Osteoblast (primary cell): Measurements from ENCODE around the gene COX4I2. TPM values are rescaled to one million over a fixed set of nuclear protein-coding genes. Genes with fewer than 3 reads are reported as not detected.

ENCODE experiments used
- DNase-seq: peaks from one replicate; pipeline ENCODE4 v3.0.0; 2011; ENCODE audit warnings: low spot score, mixed read lengths; ENCODE audit not compliant: insufficient read length; ENCODE audit errors: missing footprints
- H2AFZ ChIP-seq: 2 replicates; pipeline ENCODE4 v1.6.0; 2011; ENCODE audit warnings: mild to moderate bottlenecking, low read length
- H3K27ac ChIP-seq: 2 replicates; pipeline ENCODE4 v1.5.1; 2011; ENCODE audit warnings: mild to moderate bottlenecking, low read depth, low read length, moderate library complexity
- H3K27me3 ChIP-seq: 2 replicates; pipeline ENCODE4 v1.6.0; 2012; ENCODE audit warnings: mild to moderate bottlenecking, control low read depth, inconsistent platforms, low read length, moderate library complexity; ENCODE audit not compliant: insufficient read depth
- H3K36me3 ChIP-seq: 2 replicates; pipeline ENCODE4 v1.5.1; 2011; ENCODE audit warnings: mild to moderate bottlenecking, low read length, control low read depth, moderate library complexity; ENCODE audit not compliant: insufficient read depth
- H3K4me1 ChIP-seq: 2 replicates; pipeline ENCODE4 v1.5.1; 2011; ENCODE audit warnings: mild to moderate bottlenecking, low read length, control low read depth, moderate library complexity; ENCODE audit not compliant: insufficient read depth
- H3K4me2 ChIP-seq: 2 replicates; pipeline ENCODE4 v1.6.0; 2011; ENCODE audit warnings: mild to moderate bottlenecking, low read length; ENCODE audit not compliant: insufficient read depth
- H3K4me3 ChIP-seq: fragments of 200-600 bp; sonication (generic); 3 replicates; pipeline ENCODE4 v1.5.1; 2012; ENCODE audit warnings: mild to moderate bottlenecking, low read length, inconsistent platforms; ENCODE audit not compliant: insufficient read depth
- H3K79me2 ChIP-seq: 2 replicates; pipeline ENCODE4 v1.6.0; 2012; ENCODE audit warnings: mild to moderate bottlenecking, low read length, control low read depth, inconsistent platforms; ENCODE audit not compliant: insufficient read depth
- H3K9me3 ChIP-seq: 2 replicates; pipeline ENCODE4 v1.5.1; 2011; ENCODE audit warnings: low read depth, low read length, control low read depth
- H4K20me1 ChIP-seq: 2 replicates; pipeline ENCODE4 v1.6.0; 2012; ENCODE audit warnings: mild to moderate bottlenecking, low read length, control low read depth; ENCODE audit not compliant: insufficient read depth
- total RNA-seq: library from RNA; depleted of rRNA; stranded (reverse); fragments of >200 nt; gene quantifications from 2 replicates; pipeline ENCODE4 v1.2.3, GENCODE V29; 2012
- TF ChIP-seq, protein P1 (sequence below): IDR thresholded peaks from 2 replicates; pipeline ENCODE4 v1.5.1; 2011; ENCODE audit warnings: mild to moderate bottlenecking, low read depth, low read length, moderate library complexity; ENCODE audit errors: extremely low read depth

COX4I2 gene
- total RNA-seq, 1 donor: not detected

DNA sequence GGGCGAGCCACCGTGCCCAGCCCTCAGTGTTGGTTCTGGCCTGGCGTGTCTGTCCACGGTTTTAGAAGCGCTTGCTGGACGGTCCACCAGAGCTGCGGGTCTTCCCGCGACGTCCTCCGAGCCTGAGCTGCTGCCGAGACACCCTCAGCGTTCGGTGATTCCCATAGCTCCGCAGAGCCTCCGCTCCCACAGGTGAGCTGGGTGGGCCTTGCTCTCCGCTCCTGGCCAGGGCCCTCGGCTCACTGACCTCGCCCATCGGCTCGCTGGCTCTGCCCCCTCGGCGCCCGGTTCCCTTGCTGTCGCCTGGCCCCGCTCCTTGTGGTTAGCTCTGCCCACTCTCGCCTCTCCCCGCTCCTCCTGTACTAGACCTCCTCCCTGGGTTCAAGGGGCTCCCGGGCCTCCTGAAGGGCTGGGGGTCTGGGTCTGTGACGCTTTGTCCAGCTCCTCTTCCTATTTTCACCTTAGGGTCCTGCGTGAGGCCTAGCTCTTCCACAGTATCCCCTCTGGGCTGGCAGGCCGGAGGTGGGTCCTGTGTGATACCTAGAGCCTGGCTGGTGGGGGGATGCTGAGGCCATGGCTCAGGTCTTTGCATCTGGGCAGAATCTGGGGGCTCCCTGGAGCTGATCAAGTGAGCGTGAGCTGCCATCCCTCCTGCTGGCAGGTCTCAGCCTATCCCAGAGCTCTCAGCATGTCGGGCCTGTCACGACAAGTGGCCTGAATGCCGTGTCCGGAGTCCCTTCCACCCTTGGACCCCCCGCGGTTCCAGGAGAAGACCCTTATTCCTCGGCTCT lies 5.0 kb upstream of the COX4I2 start:
- Histone ChIP-seq H3K36me3 (no peaks in the 10 kb centered on the region), H3K27ac (no peak overlapping the region), H3K79me2 (no peaks in the 10 kb centered on the region)

DNA sequence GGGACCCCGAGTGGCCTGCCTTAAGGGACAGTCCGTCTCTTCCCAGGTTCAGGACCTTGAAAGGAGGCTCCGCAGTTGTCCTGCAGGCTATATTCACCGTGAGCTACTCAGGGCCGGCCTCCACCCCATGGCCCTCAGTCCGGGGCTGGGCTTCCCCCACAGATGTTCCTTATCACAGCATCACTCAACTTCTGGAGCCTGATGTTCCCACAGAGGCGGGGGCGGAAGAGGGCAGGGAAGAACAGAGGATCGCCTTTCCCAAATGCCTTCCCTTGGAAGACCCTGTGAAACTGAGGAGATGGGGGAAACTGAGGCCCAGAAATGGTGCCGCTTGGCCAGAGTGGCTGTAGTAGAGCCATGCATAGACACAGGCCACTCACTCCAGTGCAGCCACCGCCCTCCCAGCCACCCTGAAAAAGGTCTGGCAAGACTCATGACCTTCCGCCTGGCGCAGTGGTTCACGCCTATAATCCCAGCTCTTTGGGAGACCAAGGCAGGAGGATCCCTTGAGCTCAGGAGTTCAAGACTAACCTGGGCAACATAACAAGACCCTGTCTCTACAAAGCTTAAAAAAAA lies 4.3 kb upstream of the COX4I2 start:
- H3K4me3 ChIP-seq: no peak overlapping the region
- TF ChIP-seq, protein P1, sequence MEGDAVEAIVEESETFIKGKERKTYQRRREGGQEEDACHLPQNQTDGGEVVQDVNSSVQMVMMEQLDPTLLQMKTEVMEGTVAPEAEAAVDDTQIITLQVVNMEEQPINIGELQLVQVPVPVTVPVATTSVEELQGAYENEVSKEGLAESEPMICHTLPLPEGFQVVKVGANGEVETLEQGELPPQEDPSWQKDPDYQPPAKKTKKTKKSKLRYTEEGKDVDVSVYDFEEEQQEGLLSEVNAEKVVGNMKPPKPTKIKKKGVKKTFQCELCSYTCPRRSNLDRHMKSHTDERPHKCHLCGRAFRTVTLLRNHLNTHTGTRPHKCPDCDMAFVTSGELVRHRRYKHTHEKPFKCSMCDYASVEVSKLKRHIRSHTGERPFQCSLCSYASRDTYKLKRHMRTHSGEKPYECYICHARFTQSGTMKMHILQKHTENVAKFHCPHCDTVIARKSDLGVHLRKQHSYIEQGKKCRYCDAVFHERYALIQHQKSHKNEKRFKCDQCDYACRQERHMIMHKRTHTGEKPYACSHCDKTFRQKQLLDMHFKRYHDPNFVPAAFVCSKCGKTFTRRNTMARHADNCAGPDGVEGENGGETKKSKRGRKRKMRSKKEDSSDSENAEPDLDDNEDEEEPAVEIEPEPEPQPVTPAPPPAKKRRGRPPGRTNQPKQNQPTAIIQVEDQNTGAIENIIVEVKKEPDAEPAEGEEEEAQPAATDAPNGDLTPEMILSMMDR: no peak
- H3K9me3 ChIP-seq: no peaks in the 10 kb centered on the region
- DNase-seq: no peak
- H3K4me1 ChIP-seq: no peaks in the 10 kb centered on the region
- peaks cover 11% of the 10 kb centered on the region for H3K27me3 ChIP-seq
- no peaks in the 10 kb centered on the region for H3K79me2 ChIP-seq
- no peak overlapping the region for H2AFZ ChIP-seq
- H3K36me3 ChIP-seq: no peaks in the 10 kb centered on the region
- no peaks in the 10 kb centered on the region for H4K20me1 ChIP-seq
- no peak overlapping the region for H3K27ac ChIP-seq
- no peak overlapping the region for H3K4me2 ChIP-seq

More for the DNA sequence above, 5.0 kb upstream of the COX4I2 start:
- no peak overlapping the region for H2AFZ ChIP-seq
- TF ChIP-seq, protein P1: no peak
- no peaks in the 10 kb centered on the region for H4K20me1 ChIP-seq
- peak; percentile 69 for DNase-seq
- H3K9me3 ChIP-seq: no peaks in the 10 kb centered on the region
- no peak overlapping the region for H3K4me3 ChIP-seq
- H3K4me1 ChIP-seq: no peaks in the 10 kb centered on the region
- H3K4me2 ChIP-seq: no peak overlapping the region
- peaks cover 4% of the 10 kb centered on the region for H3K27me3 ChIP-seq

DNA sequence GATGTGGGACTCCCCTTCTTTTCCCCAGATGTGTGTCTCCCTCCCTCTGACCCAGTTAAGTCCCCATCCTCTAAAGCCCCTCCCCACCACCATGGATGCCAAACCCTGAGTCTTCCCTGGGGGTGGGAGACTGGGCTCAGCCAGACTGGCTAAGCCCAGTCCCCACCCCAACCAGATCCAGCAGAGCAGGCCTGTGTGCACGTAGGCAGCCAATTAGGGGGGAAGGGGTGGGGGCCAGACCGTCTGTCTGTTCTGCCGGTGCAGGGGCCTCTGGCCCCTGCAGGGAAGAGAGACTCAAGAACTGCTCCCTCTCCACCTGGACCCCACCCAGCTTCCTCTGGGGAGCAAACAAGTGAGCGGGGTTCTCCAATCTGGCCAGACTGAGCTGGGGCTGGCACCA lies 605 bp downstream of the COX4I2 start:
- Histone ChIP-seq H4K20me1 (no peaks in the 10 kb centered on the region), H2AFZ (no peak overlapping the region), H3K27ac (no peak overlapping the region), H3K9me3 (no peaks in the 10 kb centered on the region), H3K27me3 (peaks cover 24% of the 10 kb centered on the region), H3K4me3 (no peak overlapping the region), H3K36me3 (no peaks in the 10 kb centered on the region), H3K4me2 (no peak overlapping the region), H3K4me1 (no peaks in the 10 kb centered on the region), H3K79me2 (no peaks in the 10 kb centered on the region)
- DNase-seq: no peak
- TF ChIP-seq, protein P1: no peak

DNA sequence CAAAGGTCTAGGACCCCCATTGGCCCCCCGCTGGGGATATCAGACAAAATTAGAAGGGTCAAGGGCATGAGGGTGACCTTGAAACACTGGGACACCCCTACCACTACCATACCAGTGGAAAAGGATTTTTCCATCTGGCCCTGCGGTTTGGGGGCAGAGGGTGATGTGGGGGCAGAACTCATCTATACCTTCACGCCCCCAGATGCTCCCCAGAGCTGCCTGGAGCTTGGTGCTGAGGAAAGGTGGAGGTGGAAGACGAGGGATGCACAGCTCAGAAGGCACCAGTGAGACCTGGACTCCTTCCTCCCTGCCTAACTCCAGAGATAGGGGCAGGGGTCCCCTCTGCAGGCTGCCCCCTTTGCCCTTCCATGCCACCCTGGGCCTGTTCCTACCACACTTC lies 1.1 kb downstream of the COX4I2 start:
- peaks cover 24% of the 10 kb centered on the region for H3K27me3 ChIP-seq
- TF ChIP-seq, protein P1: no peak

More for the DNA sequence above, 1.1 kb downstream of the COX4I2 start:
- Histone ChIP-seq H3K4me3 (no peak overlapping the region), H3K4me1 (no peaks in the 10 kb centered on the region), H4K20me1 (no peaks in the 10 kb centered on the region), H3K4me2 (no peak overlapping the region), H3K79me2 (no peaks in the 10 kb centered on the region), H3K27ac (no peak overlapping the region), H2AFZ (no peak overlapping the region), H3K9me3 (no peaks in the 10 kb centered on the region), H3K36me3 (no peaks in the 10 kb centered on the region)
- no peak for DNase-seq
